Thymus (tissue), 11 donors: ENCODE measurements around the gene SUSD5. TPM values are rescaled to one million over a fixed set of nuclear protein-coding genes. Genes with fewer than 3 reads are reported as not detected.

Source experiments
- DNase-seq, 9 donors: peaks; one replicate each; pipeline ENCODE4 v3.0.0-alpha.2; 2013; ENCODE audit warnings: low spot score in 9 of 9, low read depth in 6 of 9, missing footprints in 1 of 9
- H3K27ac ChIP-seq, 2 donors: one replicate each; pipeline ENCODE4 v1.5.1; 2013; ENCODE audit warnings: control low read depth in 1 of 2, low read depth in 1 of 2, low read length in 1 of 2, mild to moderate bottlenecking in 1 of 2, moderate library complexity in 1 of 2
- H3K27me3 ChIP-seq, 2 donors: one replicate each; pipeline ENCODE4 v1.5.1; 2013; ENCODE audit warnings: low read length in 1 of 2; ENCODE audit not compliant: control insufficient read depth in 2 of 2, insufficient read depth in 1 of 2
- H3K36me3 ChIP-seq, 2 donors: one replicate each; pipeline ENCODE4 v1.5.1; 2013; ENCODE audit warnings: low read length in 1 of 2, mild to moderate bottlenecking in 1 of 2, moderate library complexity in 1 of 2; ENCODE audit not compliant: control insufficient read depth in 2 of 2, insufficient read depth in 2 of 2
- H3K4me1 ChIP-seq, 2 donors: one replicate each; pipeline ENCODE4 v1.5.1; 2013; ENCODE audit warnings: low read length in 2 of 2; ENCODE audit not compliant: control insufficient read depth in 2 of 2, insufficient read depth in 2 of 2
- H3K4me3 ChIP-seq, 2 donors: one replicate each; pipeline ENCODE4 v1.5.1; 2013; ENCODE audit warnings: low read length in 2 of 2, control low read depth in 1 of 2, mild to moderate bottlenecking in 1 of 2
- H3K9me3 ChIP-seq, 2 donors: one replicate each; pipeline ENCODE4 v1.5.1; 2013; ENCODE audit warnings: low read length in 1 of 2, mild to moderate bottlenecking in 1 of 2; ENCODE audit not compliant: control insufficient read depth in 2 of 2, insufficient read depth in 1 of 2
- WGBS: extraction: QIAGEN DNeasy Blood & Tissue Kit; methylation state at CpG from one replicate; pipeline ENCODE4 v1.1.7; 2013; 5-methylcytosine and 5-hydroxymethylcytosine counted together
- polyA plus RNA-seq: library from polyadenylated mRNA; stranded (reverse); fragments of 200-250 nt; gene quantifications from one replicate; pipeline ENCODE4 v1.2.3, GENCODE V29; 2013
- total RNA-seq: library from RNA; stranded (reverse); fragments of 120-200 nt; gene quantifications from one replicate; pipeline ENCODE4 v1.2.4, GENCODE V29; 2013
- donor health status: healthy.

SUSD5 gene
- total and polyA plus RNA-seq, 2 donors, result 0.14 to 2.5 TPM

GRCh38 chr3:33104803-33105202 lies 113.8 kb downstream of the SUSD5 start:
- no peak overlapping the region for H3K4me3 ChIP-seq
- H3K27me3 ChIP-seq, result no peaks in the 10 kb centered on the region
- H3K9me3 ChIP-seq, result no peaks in the 10 kb centered on the region
- no peak overlapping the region for H3K27ac ChIP-seq
- 96% methylated on average over 3 of the region's 3 CpGs for WGBS
- no peaks in the 10 kb centered on the region for H3K4me1 ChIP-seq
- no peak for DNase-seq
- no peaks in the 10 kb centered on the region for H3K36me3 ChIP-seq

DNA sequence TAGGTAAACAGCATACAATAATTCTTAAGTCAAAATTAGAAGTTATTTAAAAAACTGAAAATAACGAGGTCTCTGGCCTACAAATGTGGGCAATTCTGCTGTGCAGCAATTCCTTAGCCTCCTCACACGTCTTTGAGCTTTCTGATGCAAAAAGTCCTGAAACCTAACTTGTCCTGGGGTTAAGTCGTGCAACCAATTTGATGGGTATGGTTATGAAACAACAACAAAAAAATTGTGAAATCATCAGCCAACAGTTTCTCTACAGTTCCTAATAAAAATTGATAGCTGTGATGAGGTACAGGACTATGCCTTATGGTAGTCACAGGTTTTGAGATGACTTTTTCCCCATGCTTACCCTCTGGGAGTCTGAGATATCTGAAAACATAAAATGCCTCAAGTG lies 115.1 kb downstream of the SUSD5 start:
- no peak overlapping the region for H3K4me3 ChIP-seq
- no peaks in the 10 kb centered on the region for H3K27me3 ChIP-seq
- no peak for DNase-seq
- no peaks in the 10 kb centered on the region for H3K4me1 ChIP-seq
- H3K27ac ChIP-seq, result no peak overlapping the region
- H3K9me3 ChIP-seq, result no peaks in the 10 kb centered on the region
- H3K36me3 ChIP-seq, result no peaks in the 10 kb centered on the region
- 95% methylated on average over 3 of the region's 3 CpGs for WGBS

- DNase-seq, result no peak
- H3K4me1 ChIP-seq, result no peaks in the 10 kb centered on the region
- H3K9me3 ChIP-seq, result no peaks in the 10 kb centered on the region
- H3K4me3 ChIP-seq, result no peak overlapping the region
- H3K27ac ChIP-seq, result no peak overlapping the region
- peaks cover 0 to 2% of the 10 kb centered on the region in 2 donors for H3K27me3 ChIP-seq
- over 99% methylated on average over 3 of the region's 3 CpGs for WGBS
- H3K36me3 ChIP-seq, result no peaks in the 10 kb centered on the region
Observed at GRCh38 chr3:33103034-33103433, 115.6 kb downstream of the SUSD5 start.

DNA sequence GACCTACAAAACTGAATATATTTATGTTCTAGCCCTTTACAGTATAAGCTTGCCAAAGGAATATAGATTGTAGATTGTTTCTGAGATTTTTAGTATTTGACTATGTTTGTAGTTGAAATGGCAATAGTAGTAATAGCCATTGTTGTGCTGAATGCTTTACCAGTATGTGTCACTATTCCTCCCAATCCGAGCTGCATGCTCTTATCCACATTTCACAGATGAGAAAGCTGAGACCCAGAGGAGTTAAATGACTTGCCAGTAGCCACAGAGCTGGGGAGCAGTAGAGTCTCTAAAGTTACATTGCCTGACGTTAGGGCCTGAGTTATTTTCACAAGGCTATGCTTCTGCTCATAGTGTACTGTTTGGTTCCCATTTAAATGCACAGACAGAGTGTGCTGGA lies 118.4 kb downstream of the SUSD5 start:
- no peaks in the 10 kb centered on the region for H3K9me3 ChIP-seq
- DNase-seq, result no peak
- H3K4me1 ChIP-seq, result peaks cover 8 to 9% of the 10 kb centered on the region in 2 donors
- peaks cover 0 to 15% of the 10 kb centered on the region in 2 donors for H3K27me3 ChIP-seq
- no peak overlapping the region for H3K4me3 ChIP-seq
- WGBS, result 97% methylated on average over 2 of the region's 2 CpGs
- no peaks in the 10 kb centered on the region for H3K36me3 ChIP-seq
- H3K27ac ChIP-seq, result no peak overlapping the region

Other genes starting within 250 kb of the SUSD5 start
- 20.2 TPM for gene GLB1, start 121.7 kb downstream of the SUSD5 start, total RNA-seq
- 13.6 TPM for gene GLB1, start 121.7 kb downstream of the SUSD5 start, polyA plus RNA-seq
- gene TMPPE, start 121.7 kb downstream of the SUSD5 start, total RNA-seq, result 1.3 TPM
- gene TMPPE, start 121.7 kb downstream of the SUSD5 start, polyA plus RNA-seq, result 0.25 TPM
- 21.6 TPM for gene CRTAP, start 104.8 kb downstream of the SUSD5 start, total RNA-seq
- gene CRTAP, start 104.8 kb downstream of the SUSD5 start, polyA plus RNA-seq, result 38.6 TPM
- gene FBXL2, start 58.6 kb upstream of the SUSD5 start, total RNA-seq, result 1.9 TPM
- 3.9 TPM for gene FBXL2, start 58.6 kb upstream of the SUSD5 start, polyA plus RNA-seq
- 38.2 TPM for gene UBP1, start 221.6 kb upstream of the SUSD5 start, total RNA-seq
- gene UBP1, start 221.6 kb upstream of the SUSD5 start, polyA plus RNA-seq, result 72.3 TPM